NCI-H2107 (cell line): ENCODE results near the gene RGR.
"Not testable (repeated sequence)": the region's sequence is repeated elsewhere in the genome, so short reads cannot be mapped to it uniquely, and the experiment has no call there.

Experiments used
- DNase-seq: peaks from one replicate; lab custom pipeline; 2025; lab: John Stamatoyannopoulos, UW

RGR gene

GRCh38 chr10:84258034-84258695, 13.3 kb downstream of the RGR start:
- no peak for DNase-seq

- DNase-seq: no peak
Observed at GRCh38 chr10:84261236-84261915, 16.5 kb downstream of the RGR start.

- no peak for DNase-seq
Observed at GRCh38 chr10:84262190-84262956, 17.5 kb downstream of the RGR start.

DNA sequence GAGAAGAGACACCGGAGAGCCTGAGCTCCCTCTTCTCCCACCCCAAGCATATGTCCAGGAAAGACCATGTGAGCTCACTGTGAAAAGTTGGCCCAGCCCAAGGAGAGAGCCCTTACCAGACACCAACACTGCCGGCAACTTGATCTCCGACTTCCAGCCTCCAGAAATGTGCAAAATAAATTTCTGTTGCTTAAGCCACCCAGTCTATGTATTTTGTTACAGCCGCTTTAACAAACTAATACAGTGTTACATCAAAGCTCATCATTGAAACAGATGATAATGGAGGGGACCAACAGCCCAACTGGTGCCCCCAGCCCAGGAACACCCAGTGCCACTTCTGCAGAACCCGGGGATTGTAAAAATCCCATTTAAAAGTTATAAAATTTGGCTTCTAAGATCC, 18.9 kb downstream of the RGR start:
- no peak for DNase-seq

- peak; percentile 49 for DNase-seq
Observed at GRCh38 chr10:84264611-84265141, 19.8 kb downstream of the RGR start.

- peak; percentile 6 for DNase-seq
Observed at GRCh38 chr10:84265418-84265817, 20.6 kb downstream of the RGR start.

DNA sequence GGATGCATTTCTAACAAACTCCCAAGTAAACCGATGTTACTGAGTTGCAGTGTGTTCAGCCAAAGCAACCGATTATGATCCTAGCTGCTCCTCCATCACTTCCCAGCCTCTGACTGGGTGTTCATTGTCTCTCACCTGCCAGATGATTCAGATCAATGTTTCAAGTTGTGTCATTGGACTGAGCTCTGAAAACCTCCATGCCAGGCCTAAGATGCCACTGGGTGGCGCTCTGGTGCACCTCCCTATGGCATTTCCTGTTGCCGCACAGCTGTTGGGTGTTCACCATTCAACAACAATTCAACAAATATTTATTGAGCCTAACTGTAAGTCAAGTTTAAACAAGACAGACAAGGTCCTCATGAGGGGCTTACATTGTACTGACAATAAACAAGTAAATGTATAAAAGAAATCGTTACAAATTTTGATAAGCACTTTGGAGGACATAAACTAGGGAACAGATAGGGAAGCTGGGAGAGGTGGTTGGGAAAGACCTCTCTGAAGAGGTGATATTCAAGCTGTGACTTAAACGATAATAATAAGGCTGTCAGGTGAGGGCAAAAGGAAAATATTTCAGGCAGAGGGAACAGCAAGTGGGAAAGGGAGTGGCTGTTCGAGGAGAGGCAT, 22.8 kb downstream of the RGR start:
- peak; percentile 2 for DNase-seq

DNA sequence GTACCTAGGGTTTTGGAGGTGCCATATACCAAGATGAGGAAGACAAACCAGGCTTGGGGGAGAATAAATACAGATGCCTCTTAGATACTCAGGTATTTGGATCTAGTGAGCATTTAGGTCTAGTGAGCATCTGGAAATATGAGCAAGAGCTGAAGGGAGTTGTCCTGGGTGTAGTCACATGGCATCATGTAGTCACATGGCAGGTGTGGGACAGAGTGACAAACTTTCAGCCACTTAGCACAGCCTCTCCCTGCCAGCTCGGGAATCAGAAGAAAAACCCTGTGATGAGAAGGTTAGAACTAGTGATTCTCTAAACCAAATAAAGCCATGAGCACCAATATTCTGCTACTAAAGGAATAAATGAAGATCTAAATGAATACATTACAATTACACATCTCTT, 24.3 kb downstream of the RGR start:
- no peak for DNase-seq

DNA sequence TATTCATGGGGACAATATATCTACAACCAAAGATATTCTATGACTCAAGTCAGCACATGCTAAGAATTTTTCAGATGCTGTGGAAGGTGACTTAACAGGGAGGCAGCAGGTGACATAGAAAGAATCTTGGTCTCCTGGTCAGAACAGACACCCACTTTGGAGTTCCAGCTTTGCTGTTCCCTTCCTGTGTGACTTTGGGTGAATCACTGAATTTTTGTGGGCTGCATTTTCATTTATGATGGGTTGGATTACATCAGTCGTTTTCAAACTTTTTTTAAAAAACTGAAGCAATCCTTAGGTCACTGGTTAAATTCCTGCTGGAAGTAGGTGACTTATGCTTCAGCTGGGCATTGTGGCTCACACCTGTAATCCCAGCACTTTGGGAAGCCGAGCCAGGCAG, 24.9 kb downstream of the RGR start:
- no peak for DNase-seq

- peak; percentile 3 for DNase-seq
Observed at GRCh38 chr10:84270708-84271107, 25.9 kb downstream of the RGR start.

GRCh38 chr10:84279876-84280475, 35.1 kb downstream of the RGR start:
- not testable (repeated sequence) for DNase-seq

GRCh38 chr10:84286695-84287094, 41.8 kb downstream of the RGR start:
- no peak for DNase-seq

- no peak for DNase-seq
Observed at GRCh38 chr10:84288151-84288550, 43.3 kb downstream of the RGR start.

DNA sequence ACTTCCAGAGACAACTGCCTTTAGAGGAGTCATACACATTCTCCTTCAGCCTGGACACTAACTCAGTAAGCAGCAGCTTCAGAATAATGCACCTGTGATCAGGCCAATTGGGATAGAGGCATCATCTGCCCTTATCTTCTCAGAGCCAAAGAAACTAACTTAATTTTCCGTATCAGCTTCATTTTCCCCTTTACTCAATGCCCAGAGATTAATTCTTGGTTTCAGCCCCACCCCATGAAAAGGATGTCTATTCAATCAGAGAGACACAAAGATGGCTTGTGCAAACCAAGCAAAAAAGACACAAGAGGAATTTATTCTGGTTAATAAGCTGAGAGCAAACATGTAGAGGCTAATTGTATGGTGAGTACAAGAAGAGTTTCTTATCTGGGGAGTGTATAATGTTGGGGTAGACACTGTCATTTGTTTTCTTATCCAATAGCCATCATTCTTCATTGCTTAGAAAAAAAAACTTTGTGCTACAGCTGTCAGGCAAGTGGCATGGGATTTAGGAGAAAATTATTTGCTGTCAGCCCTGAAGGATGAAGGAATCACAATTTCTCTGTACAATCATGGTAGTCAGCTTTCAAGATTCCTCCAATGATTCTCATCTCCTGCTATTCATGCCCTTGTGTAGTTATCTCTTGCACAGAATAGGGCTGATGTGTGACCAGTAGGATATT, 44.8 kb downstream of the RGR start:
- no peak for DNase-seq

DNA sequence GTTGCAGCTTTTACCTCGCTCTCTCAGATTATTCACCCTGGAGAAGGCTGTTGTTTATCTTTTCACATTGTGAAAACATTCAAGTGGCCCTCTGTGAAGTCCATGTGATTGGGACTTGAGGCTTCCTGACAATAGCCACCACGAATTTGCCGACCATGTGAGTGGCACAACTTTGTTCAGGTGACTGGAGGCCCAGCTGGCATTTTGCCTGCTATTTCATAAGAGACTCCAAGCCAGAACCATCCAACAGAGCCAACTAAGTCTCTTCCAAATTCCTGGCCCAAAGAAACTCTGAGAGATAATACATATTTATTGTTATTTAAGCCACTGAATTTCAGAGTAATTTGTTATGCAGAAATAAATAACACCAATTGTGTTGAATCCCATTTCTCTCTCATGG, 45.4 kb downstream of the RGR start:
- no peak for DNase-seq

DNA sequence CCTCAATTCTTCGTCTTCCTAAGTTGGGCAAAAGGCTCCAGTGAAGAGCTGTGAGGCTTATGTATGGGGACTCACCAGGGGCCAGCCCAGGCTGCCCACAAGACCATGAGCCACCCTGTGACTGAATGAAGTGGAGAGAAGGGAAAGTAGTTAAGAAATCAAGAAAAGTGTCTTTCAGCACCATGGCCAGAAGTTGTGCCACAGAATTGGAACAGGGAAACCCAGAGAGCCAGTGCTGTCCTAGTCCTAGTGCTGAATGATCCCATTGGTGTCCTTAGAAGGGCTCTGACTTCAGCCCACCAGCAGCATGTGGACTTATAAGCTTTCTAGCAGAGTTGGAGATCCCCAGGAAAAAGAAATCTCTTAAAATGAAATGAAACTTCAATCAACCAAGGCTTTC, 46.5 kb downstream of the RGR start:
- DNase-seq: no peak

GRCh38 chr10:84292502-84292901, 47.6 kb downstream of the RGR start:
- no peak for DNase-seq

GRCh38 chr10:84293171-84293570, 48.3 kb downstream of the RGR start:
- DNase-seq: no peak

DNA sequence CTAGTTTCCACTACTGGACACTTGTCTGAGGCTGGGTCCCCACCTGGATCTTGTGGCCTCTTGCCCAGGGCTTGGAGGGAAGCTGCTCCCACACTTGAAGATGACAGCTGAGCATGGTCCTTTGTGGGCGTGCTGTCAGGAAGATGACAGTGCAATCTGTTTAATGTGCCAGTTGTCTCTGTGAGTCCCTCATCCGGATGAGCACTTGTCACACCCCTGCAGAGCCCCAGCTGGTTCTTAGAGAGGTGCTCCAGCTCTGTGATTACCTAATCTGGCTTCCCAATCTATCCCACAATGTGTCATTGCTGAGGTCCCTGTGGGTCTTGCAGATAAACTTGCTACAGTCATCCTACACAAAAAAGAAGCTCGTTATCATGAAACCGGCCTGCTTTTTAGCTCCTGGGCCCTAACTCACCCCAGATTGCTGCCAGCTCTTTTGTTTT, 48.7 kb downstream of the RGR start:
- DNase-seq: no peak

- no peak for DNase-seq
Observed at GRCh38 chr10:84294766-84295447, 50.1 kb downstream of the RGR start.
